COR-L47 (cell line): Measurements from ENCODE around the gene RHOB.
"Not testable (repeated sequence)": the region's sequence is repeated elsewhere in the genome, so short reads cannot be mapped to it uniquely, and the experiment has no call there.

Source experiments
- DNase-seq: peaks from one replicate; lab custom pipeline; 2025; lab: John Stamatoyannopoulos, UW

The RHOB gene

DNA sequence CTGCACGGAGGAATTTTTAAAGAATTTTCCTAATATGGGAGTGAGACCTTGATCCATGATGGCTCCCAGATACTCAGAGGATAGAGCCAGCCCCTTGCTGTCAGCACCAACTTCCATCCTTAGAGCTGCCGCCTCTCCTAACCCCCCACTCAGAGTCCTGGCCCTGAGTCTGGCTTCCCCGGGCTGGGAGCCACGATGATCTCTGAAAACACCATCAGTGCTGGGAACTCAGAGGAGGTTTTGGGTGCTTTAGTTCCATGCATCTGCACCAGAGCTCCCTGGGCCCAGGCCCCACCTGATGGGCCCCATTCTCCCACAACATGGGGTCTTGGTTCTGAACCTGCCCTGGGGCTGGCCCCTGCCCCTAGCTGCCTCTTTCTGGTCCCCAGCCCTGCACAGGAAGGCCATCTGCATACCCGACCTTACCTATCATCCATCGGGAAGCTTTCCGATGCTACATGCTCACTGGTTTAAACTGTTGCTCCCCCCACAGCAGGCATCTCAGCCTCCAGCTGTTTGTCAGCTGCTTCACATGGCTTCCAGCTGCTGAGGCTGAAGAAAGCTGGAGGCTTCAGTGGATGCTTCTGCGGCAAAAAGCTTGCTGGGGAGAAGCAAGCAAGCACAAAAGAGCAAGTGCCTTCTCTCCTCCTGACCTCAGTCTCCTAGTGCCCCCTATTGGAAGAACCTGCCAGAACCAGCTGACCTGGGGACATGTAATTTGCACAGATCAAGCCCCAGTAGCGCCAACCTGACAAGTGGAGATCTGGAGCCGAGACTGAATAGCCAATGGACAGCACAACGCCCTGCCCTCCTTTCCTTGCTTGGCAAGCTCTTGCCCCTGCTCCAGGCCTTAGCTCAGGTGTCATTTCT is 24.2 kb upstream of the RHOB start:
- DNase-seq, result no peak

DNA sequence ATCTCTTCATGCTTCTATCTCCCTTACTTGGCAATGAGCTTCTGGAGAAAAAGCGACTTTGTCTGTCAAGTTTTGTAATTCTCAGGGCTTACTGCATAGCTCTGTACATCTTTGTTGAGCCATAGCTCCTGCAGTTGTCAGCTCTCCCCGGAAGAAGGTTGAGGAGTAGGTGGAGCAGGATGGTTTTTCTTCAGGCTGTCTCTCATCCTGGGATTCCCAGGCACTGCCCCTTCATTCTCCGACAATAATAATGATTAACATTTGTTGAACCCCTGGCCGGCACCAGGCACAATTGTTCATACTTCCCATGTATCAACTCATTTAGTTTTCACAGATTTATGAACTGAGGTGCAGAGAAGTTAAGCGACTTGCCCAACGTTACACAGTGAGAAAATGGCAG is 23.5 kb upstream of the RHOB start:
- DNase-seq, result no peak

DNA sequence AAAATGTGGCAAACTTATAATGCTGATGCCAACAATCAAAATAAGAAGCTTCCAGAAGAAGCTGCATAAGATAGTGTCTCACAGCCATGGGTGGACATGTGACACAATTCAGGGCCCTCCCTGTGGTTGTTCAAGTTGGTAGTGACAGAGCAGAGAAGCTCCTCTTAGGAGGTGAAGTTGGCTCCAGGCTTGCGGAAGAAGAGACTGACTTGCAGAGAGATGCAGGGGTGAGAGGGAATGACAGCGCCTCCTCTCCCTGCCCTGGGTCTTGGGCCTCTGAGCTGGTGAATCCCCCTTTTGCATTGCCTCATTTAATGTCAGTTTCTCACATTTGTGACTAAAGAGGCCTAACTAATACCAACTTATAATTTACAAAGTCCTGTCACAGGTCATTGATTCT is 23.0 kb upstream of the RHOB start:
- DNase-seq, result no peak

DNA sequence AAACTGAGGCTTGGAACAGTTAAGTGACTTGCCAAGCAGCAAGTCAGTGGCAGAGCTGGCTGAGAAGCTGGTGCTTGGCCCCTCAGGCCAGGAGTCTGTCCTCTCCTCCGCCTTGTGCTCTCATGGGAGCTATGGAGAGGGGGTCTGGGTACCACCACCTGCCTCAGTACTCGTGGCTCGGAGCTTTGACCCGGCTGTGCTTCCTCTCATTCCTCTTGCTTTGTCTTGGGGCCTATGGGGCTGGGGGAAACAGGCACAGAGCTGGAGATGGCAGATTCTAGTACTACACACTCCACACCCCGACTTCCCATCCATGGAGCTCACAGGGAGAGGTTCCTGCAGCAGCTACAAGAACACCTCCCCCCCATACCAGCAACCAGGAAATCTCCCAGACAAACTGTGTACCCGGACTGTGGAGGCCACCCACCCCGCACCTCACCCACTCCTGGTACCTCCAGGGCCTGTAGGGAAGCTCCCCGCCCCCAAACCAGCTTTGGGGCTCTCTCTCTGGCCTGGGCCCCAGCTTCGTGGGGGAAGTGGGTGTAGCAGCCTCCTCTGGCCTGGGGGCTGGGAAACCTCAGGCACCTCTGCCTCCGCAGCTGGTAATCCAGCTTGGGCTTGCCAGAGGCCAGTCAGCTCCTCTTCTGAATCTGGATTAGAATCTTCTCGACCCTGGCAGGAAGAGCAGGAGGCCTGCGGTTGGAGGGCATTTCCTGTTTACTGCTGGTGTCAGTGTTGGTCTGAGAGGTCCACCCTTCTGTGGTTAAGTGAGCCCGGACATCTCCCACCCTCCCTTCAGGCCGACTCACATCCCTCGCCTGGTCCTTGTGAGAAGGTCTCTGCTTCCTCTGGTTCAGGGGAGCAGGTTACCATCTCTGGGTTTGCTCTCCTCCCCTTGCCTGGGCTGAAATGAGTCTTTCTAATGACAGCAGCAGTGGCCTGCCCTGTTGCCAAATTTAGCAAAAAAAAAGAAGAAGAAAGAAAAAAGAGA is 22.3 kb upstream of the RHOB start:
- DNase-seq, result no peak

DNA sequence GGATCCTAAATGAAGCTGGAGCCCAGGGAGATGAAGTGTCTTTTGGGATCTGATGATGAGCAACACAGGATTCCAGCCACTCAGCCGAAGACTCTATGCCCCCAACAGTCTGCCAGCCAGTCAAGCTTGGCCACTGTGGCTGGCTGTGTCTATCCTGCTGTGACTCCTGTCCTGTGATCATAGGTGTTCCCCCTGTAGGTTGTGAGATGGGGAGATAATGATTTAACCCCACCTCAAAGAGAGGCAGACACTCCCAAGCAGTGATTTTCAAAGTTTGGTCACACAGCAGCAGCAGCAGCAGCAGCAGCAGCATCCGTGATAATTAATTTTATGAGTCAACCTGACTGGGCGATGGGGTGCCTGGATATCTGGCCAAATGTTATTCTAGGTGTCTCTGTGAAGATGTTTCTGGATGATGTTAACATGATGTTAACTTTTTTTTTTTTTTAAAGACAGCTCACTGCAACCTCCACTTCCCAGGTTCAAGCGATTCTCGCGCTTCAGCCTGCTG is 21.4 kb upstream of the RHOB start:
- DNase-seq, result no peak

DNA sequence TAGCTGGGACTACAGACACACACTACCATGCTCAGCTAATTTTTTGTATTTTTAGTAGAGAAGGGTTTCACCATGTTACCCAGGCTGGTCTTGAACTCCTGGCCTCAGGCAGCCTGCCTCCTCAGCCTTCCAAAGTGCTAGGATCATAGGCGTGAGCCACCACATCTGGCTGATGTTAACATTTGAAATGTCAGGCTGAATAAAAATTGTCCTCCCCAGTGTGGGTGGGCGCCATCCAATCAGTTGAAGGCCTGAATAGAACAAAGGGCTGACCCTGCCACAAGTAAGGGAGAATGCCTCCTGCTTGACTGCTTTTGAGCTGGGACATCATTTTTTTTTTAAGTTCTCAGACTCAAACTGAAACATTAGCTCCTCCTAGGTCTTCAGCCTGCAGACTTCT is 21.0 kb upstream of the RHOB start:
- DNase-seq, result no peak

DNA sequence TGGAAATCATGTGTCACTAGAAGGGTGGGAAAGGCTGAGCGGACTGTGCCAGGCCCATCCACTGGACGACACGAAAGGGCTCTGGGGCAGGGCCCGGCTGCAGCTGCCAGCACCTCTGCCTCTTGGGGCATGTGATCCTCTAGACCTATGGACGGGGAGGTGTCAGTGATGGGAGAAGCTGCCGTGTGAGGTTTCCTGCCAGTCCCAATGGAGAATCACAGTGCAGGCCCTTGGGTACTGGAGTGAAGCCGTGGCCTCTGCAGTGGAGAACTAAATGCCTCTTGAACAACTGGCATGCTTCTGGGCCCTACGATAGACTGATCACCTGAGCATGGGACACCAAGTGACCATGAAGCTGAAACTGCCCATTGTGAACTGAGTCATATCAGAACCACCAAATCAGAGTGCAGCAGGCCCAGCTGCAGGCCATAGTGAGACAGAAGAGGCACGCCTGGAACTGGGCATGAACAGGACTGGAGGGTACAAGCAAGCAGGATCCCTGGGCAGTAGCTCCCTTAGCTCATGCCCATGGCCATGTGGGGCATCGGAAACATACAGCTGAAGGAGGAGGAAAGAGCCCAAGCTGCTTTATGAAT is 18.8 kb upstream of the RHOB start:
- DNase-seq, result no peak

DNA sequence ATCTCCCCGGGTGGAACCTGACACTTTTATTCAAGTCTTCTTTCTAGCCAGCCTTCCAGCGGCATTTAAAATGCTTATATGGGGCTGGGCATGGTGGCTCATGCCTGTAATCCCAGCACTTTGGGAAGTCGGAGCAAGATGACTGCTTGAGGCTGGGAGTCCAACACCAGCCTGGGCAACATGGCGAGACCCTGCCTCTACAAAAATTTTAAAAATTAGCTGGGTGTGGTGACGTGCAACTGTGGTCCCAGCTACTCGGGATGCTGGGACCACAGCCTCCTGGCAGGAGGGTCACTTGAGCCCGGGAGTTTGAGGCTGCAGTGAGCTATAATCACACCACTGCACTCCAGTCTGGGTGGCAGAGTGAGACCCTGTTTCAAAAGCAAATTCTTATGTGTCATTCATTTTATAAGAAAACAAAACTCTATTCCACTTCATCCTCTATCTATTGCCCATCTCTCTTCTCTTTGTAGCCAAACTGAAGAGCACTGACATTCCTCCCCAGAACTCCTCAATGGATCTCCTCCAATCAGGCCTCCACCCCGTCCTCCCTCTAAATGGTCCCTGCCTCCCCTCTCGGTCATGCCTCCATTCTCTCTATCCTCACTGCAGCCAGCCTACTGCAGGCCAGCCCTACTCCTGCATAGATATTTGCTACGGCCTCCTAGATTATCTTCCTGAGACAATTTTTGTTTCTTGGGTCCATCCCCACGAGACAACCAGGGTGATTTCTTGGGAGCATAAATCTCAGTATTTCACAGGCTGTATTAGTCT is 18.0 kb upstream of the RHOB start:
- no peak for DNase-seq

DNA sequence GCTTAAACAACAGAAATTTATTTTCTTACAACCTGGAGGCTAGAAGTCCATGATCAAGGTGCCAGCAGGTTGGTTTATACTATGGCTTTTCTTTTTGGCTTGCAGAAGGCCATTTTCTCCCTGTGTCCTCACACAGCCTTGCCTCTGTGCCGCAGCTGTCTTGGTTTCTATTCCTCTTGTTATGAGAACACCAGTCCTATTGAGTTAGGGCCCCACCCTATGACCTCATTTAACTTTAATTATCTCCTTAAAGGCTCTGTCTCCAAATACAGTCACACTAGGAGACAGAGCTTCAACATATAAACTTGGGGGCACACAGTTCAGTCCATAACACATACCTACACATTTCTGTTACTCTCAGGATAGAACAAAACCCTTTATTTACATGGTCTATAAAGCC is 17.3 kb upstream of the RHOB start:
- no peak for DNase-seq

DNA sequence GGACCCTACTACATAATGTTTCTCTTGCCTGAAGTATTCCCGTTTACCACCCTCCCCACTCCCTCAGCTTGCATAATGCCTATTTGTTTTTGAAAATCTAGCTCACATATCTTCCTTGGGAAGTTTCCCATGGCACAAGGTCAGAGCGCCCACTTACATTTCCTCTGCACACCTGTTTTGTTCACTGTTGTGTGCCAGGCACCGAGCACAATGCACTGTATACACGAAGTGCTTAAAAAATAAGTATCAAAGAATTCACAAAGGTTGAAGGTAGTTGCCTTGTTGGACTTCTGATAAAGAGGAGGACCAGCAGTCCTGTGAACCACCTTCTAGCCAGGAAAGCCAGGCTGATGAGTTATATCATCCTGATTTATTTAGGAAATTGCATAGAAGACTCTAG is 16.8 kb upstream of the RHOB start:
- DNase-seq, result no peak

DNA sequence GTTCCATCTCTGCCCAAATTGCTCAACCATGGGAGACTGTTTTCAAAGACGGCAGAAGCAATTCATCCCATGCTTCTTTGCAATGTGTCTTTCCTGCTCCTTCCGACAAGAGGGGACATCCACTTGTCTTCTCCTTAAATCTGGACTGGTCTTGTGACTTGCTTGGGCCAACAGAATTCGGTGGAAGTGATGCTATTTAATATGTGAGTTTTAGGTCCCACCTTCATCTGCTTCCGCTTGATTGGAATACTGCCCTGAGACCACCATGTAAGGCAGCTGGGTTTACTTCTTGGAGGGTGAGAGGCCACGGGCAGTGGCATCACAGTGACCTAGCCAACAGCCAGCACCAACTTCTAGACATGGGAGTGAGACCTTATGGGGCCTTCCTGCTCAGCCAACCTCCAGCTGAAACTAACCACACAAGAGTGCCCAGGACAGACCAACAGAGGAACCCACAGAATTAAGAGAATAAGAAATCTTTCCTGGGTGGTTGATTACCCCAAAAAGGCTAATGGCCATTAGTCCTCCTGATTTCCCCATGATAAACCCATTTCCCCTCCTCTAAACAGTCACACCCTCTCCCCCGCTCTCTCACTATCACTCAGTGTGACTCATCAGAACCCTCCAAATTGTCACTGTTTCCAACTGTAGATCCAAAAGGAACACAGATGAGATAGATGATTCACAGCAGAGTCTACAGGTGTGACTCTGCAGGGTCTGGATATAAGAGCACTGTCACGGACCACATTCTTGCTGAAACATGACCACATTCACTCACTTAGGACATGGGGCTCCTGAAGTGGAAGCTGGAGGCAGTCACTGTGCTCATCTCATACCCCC is 16.2 kb upstream of the RHOB start:
- no peak for DNase-seq

DNA sequence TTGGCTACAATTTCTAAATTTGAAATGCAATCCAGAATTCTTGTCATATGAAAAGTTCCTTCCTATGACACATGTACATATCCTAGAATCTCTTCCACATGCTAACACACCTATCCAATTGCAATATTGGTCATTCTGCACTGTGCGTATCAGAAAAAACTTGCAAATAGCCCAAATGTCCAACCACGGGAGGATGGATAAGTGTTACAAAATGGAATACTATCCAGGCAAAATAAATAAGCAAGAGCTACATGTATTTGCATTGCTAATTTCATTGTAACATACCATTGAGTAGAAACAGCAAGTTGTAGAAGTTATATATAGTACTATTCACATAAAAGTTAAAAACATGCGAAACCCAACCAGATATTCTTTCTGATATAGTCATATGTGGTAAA is 15.6 kb upstream of the RHOB start:
- DNase-seq, result no peak

DNA sequence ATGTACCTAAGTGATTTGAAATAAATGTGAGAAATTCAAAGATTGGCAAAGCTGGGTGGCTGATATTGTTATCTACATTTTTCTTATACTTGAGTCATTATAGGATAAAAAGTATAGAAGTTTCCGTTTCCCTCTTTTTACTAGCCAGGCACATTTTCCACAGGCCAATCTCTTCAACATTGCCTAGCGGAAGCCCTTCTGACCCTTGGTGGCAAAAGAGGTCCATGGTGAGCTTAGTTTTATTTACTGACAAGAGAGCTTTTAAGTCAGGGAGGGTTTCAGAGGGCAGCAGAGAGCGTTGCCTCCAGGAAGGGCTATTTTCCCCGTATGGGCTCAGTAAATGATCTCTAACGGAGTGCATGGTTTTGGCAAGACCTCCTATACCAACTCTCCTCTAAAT is 15.1 kb upstream of the RHOB start:
- no peak for DNase-seq

DNA sequence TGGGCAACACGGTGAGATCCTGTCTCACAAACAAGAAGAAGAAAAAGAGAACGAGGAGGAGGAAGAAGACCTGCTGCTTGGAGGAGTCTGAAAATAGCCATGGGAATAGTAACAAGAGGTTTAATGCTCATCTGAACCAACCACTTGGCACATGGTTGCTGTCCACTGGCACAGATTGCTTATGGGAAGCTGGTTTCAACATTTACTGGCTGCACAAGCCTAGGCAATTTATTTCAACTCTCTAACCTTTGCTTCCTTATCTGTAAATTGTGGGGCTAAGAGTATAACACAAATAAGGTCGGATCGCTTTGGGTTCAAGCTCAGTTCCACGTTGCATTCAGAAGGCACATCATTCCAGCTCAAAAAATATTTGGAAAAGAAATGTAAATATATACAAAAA is 14.2 kb upstream of the RHOB start:
- no peak for DNase-seq

DNA sequence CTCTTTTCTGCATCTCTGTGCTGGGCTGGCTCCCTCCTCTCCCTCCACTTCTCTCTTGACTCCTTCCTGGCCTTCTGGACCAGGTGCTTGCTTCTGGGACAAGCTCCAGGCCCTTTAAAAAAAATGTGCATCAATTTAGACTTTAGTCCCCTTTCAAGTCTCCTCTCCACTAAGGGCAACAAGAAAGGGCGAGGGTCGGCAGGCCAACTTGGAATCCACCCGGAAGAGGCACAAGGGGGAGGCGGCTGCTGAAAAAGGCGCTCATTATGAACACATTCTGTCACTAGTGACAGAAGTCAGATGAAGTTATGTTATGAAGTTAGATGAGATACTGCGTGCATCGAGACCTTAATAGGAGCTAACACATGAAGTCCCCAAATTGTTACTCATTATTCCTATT is 13.6 kb upstream of the RHOB start:
- no peak for DNase-seq

DNA sequence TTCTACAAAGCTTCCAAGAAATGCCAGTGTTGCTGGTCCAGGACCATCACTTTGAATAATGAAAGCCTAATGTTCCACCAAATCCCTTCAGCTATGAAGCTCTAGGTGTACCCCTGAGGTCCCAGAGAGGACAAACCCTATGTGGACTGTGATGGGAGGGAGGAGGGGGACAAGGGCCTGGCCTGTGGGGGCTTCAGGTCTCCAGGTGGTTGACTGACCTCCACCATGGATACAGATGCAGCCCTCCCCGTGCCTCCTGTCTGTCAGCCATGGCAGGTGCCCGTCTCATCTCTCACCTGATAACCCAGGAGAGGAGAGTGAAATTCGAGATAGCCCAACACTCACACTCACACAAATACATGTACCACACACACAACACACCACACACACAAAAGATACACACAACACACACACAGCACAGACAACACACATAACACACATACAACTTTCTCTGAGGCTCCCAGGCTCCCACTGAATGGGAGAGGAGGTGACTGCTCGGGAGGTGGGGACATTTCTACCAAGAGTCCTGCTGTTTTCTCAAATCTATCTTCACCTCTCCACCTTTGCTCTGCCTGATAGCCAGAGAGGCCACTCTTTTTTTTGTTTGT is 12.8 kb upstream of the RHOB start:
- DNase-seq, result no peak

DNA sequence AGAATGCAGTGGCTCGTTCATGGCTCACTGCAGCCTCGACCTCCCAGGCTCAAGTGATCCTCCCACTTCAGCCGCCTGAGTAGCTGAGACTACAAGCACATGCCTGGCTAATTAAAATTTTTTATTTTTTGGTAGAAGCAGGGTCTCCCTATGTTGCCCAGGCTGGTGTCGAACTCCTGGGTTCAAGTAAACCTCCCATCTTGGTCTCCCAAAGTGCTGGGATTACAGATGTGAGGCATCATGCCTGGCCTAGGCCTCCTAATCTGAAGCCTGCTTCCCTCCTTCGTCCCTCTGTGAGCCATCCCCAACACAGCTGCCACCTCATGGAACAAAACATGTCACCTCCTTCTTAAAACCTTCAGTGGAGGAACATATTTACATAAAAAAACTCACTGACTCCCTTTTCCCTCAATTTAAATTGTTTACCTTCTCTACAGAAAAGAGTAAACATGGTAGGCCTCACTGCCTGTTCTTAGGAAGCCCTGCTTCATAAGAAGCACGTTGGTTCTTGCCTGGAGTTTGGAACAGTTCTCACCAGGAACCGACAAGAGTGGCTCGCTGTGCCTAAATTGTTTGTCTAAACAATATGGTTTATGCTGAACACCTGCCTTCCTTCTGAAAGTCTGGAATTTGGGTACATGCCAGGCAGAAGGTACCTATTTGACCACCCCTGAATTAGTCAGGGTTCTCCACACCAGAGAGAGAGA is 12.1 kb upstream of the RHOB start:
- peak; percentile 65 for DNase-seq

DNA sequence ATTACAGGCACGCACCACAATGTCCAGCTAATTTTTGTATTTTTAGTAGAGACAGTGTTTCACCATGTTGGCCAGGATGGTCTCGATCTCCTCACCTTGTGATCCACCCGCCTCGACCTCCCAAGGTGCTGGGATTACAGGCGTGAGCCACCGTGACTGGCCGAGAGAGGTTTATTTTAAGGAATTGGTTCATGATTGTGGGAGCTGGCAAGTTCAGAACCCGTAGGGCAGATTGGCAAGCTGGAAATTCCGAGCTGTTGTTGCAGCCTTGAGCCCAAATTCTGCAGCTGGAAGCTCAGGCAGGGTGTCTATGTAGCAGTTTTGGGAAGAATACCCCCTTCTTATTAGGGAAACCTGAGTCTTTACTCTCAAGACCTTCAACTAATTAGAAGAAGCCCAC is 11.4 kb upstream of the RHOB start:
- not testable (repeated sequence) for DNase-seq

DNA sequence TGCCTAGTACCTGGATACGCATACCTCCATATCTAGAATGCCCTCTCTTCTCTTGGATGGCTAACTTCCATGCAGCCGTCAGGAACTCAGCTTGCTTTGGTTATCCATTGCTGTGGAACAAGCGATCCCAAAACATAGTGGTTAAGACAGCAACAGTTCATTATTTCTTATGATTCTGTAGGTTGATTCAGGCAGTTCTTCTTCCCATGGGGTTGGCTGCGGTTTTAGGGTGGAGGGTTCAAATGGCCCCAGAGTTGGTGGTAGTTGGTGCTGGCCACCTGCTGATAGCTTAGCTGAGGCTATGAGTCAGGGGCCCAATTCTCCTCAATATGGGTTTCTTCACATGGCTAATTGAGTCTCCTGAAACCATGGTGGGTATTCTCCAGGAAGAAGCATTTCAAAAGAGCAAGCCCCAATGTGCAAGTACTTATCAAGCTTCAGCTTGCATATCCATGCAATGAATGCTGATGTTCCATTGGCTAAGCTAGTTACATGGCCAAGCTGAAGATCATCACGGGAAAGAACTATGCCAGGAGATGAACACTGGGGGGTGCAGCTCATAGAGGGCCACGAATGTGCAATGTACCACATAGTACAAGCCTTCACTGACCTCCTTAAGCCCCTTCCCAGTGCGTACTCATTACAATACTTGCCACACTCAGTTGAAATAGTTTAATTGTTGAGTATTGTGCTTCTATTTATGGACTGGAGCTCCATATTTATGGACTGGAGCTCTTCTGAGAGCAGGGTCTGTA is 10.0 kb upstream of the RHOB start:
- no peak for DNase-seq
